HUES48 (cell line): ENCODE results near the gene AKT2.

Experiments
- H3K27ac ChIP-seq: one replicate; pipeline ENCODE4 v1.7.0; 2013; ENCODE audit warnings: low read depth, low read length, inconsistent platforms
- H3K27me3 ChIP-seq: 2 replicates; pipeline ENCODE4 v1.6.1; 2013; ENCODE audit warnings: mild to moderate bottlenecking, low read length; ENCODE audit not compliant: control insufficient read depth, insufficient read depth
- H3K36me3 ChIP-seq: 2 replicates; pipeline ENCODE4 v1.6.1; 2013; ENCODE audit warnings: low read length; ENCODE audit not compliant: control insufficient read depth, insufficient read depth
- H3K4me1 ChIP-seq: 2 replicates; pipeline ENCODE4 v1.6.1; 2013; ENCODE audit warnings: mild to moderate bottlenecking, low read length; ENCODE audit not compliant: control insufficient read depth, insufficient read depth
- H3K4me3 ChIP-seq: 2 replicates; pipeline ENCODE4 v1.5.1; 2013; ENCODE audit warnings: mild to moderate bottlenecking, low read depth, low read length
- H3K9ac ChIP-seq: 2 replicates; pipeline ENCODE4 v1.6.1; 2013; ENCODE audit warnings: mild to moderate bottlenecking, low read depth, low read length, moderate library complexity
- H3K9me3 ChIP-seq: 2 replicates; pipeline ENCODE4 v1.6.1; 2013; ENCODE audit warnings: low read length; ENCODE audit not compliant: control insufficient read depth, insufficient read depth

Gene AKT2

GRCh38 chr19:40280608-40281221 is 4.4 kb downstream of the AKT2 start:
- no peak overlapping the region for H3K4me3 ChIP-seq
- H3K27ac ChIP-seq: no peak overlapping the region
- no peak overlapping the region for H3K9ac ChIP-seq
- H3K36me3 ChIP-seq: peaks cover 9% of the 10 kb centered on the region; the same call in 1 of the 2 replicates
- no peaks in the 10 kb centered on the region for H3K27me3 ChIP-seq
- no peaks in the 10 kb centered on the region for H3K9me3 ChIP-seq
- H3K4me1 ChIP-seq: peaks cover 9% of the 10 kb centered on the region

GRCh38 chr19:40279761-40280607 is 5.2 kb downstream of the AKT2 start:
- H3K4me3 ChIP-seq: no peak overlapping the region
- peaks cover 9% of the 10 kb centered on the region; the same call in 1 of the 2 replicates for H3K36me3 ChIP-seq
- H3K27me3 ChIP-seq: no peaks in the 10 kb centered on the region
- no peaks in the 10 kb centered on the region for H3K9me3 ChIP-seq
- H3K27ac ChIP-seq: no peak overlapping the region
- H3K4me1 ChIP-seq: peaks cover 7% of the 10 kb centered on the region
- no peak overlapping the region for H3K9ac ChIP-seq

- peaks cover 9% of the 10 kb centered on the region; the same call in 1 of the 2 replicates for H3K36me3 ChIP-seq
Observed at GRCh38 chr19:40279120-40279551, 6.0 kb downstream of the AKT2 start.

GRCh38 chr19:40278361-40279035 is 6.6 kb downstream of the AKT2 start:
- no peak overlapping the region for H3K27ac ChIP-seq
- H3K9me3 ChIP-seq: no peaks in the 10 kb centered on the region
- peaks cover 9% of the 10 kb centered on the region; the same call in 1 of the 2 replicates for H3K36me3 ChIP-seq
- no peak overlapping the region for H3K9ac ChIP-seq
- no peak overlapping the region for H3K4me3 ChIP-seq
- H3K27me3 ChIP-seq: no peaks in the 10 kb centered on the region
- H3K4me1 ChIP-seq: peaks cover 8% of the 10 kb centered on the region; the same call in 1 of the 2 replicates

More at GRCh38 chr19:40279120-40279551, 6.0 kb downstream of the AKT2 start:
- H3K9ac ChIP-seq: no peak overlapping the region
- H3K27me3 ChIP-seq: no peaks in the 10 kb centered on the region
- no peak overlapping the region for H3K27ac ChIP-seq
- peaks cover 14% of the 10 kb centered on the region for H3K4me1 ChIP-seq
- no peak overlapping the region for H3K4me3 ChIP-seq
- no peaks in the 10 kb centered on the region for H3K9me3 ChIP-seq

- no peak overlapping the region for H3K27ac ChIP-seq
- no peak overlapping the region for H3K4me3 ChIP-seq
- peaks cover 7% of the 10 kb centered on the region; the same call in 1 of the 2 replicates for H3K4me1 ChIP-seq
- H3K36me3 ChIP-seq: peaks cover 7% of the 10 kb centered on the region; the same call in 1 of the 2 replicates
- H3K9me3 ChIP-seq: no peaks in the 10 kb centered on the region
- no peak overlapping the region for H3K9ac ChIP-seq
- H3K27me3 ChIP-seq: no peaks in the 10 kb centered on the region
Observed at GRCh38 chr19:40277356-40278059, 7.6 kb downstream of the AKT2 start.

- H3K4me1 ChIP-seq: peaks cover 7% of the 10 kb centered on the region; the same call in 1 of the 2 replicates
- no peaks in the 10 kb centered on the region for H3K9me3 ChIP-seq
- H3K27me3 ChIP-seq: no peaks in the 10 kb centered on the region
- no peak overlapping the region for H3K27ac ChIP-seq
- no peak overlapping the region for H3K9ac ChIP-seq
- H3K4me3 ChIP-seq: no peak overlapping the region
- no peaks in the 10 kb centered on the region for H3K36me3 ChIP-seq
Observed at GRCh38 chr19:40274585-40275544, 10.3 kb downstream of the AKT2 start.

GRCh38 chr19:40273469-40274360 is 11.4 kb downstream of the AKT2 start:
- Histone ChIP-seq H3K9me3 (no peaks in the 10 kb centered on the region), H3K4me3 (no peak overlapping the region), H3K27me3 (no peaks in the 10 kb centered on the region), H3K4me1 (peaks cover 7% of the 10 kb centered on the region; the same call in 1 of the 2 replicates), H3K27ac (no peak overlapping the region), H3K9ac (no peak overlapping the region), H3K36me3 (no peaks in the 10 kb centered on the region)

GRCh38 chr19:40272261-40272660 is 12.9 kb downstream of the AKT2 start:
- H3K9ac ChIP-seq: no peak overlapping the region
- no peaks in the 10 kb centered on the region for H3K27me3 ChIP-seq
- peaks cover 7% of the 10 kb centered on the region; the same call in 1 of the 2 replicates for H3K4me1 ChIP-seq
- H3K36me3 ChIP-seq: no peaks in the 10 kb centered on the region
- H3K9me3 ChIP-seq: no peaks in the 10 kb centered on the region
- H3K4me3 ChIP-seq: no peak overlapping the region
- no peak overlapping the region for H3K27ac ChIP-seq

- Histone ChIP-seq H3K36me3 (no peaks in the 10 kb centered on the region), H3K9ac (no peak overlapping the region), H3K9me3 (no peaks in the 10 kb centered on the region), H3K4me3 (no peak overlapping the region), H3K4me1 (peaks cover 7% of the 10 kb centered on the region; the same call in 1 of the 2 replicates), H3K27ac (no peak overlapping the region), H3K27me3 (no peaks in the 10 kb centered on the region)
Observed at GRCh38 chr19:40271706-40272105, 13.4 kb downstream of the AKT2 start.
